ENCODE measurements around the gene PCLO. TPM values are rescaled to one million over a fixed set of nuclear protein-coding genes. Genes with fewer than 3 reads are reported as not detected.

The PCLO gene
- total RNA-seq, 2 donors from 2014 or later = 10.9 to 20.8 TPM

- TF ChIP-seq, protein P1, sequence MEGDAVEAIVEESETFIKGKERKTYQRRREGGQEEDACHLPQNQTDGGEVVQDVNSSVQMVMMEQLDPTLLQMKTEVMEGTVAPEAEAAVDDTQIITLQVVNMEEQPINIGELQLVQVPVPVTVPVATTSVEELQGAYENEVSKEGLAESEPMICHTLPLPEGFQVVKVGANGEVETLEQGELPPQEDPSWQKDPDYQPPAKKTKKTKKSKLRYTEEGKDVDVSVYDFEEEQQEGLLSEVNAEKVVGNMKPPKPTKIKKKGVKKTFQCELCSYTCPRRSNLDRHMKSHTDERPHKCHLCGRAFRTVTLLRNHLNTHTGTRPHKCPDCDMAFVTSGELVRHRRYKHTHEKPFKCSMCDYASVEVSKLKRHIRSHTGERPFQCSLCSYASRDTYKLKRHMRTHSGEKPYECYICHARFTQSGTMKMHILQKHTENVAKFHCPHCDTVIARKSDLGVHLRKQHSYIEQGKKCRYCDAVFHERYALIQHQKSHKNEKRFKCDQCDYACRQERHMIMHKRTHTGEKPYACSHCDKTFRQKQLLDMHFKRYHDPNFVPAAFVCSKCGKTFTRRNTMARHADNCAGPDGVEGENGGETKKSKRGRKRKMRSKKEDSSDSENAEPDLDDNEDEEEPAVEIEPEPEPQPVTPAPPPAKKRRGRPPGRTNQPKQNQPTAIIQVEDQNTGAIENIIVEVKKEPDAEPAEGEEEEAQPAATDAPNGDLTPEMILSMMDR (IDR thresholded peaks at IDR 0.05) = no peak
- no peak for TF ChIP-seq POLR2A (IDR thresholded peaks at IDR 0.05)
- WGBS, 2 donors = 54% methylated on average over 1 of the region's 1 CpG
- no peak overlapping the region for H3K27ac ChIP-seq
- H3K4me1 ChIP-seq = no peaks in the 10 kb centered on the region
- intact Hi-C loops (cut with DNase I) = no loop called here
- H3K27me3 ChIP-seq = no peaks in the 10 kb centered on the region
- ATAC-seq (no peak), DNase-seq (no peak)
- H3K4me3 ChIP-seq = no peak overlapping the region
- H3K36me3 ChIP-seq (replicated peaks in 1 of 2; ENCODE audit: insufficient read depth in 1 of 2, low read depth in 2 of 2) = no peaks in the 10 kb centered on the region
- no peaks in the 10 kb centered on the region for H3K9me3 ChIP-seq
Measured at GRCh38 chr7:83119026-83119382, 43.7 kb downstream of the PCLO start.

GRCh38 chr7:83118347-83119025 is 44.2 kb downstream of the PCLO start:
- ATAC-seq = no peak
- TF ChIP-seq, protein P1 (IDR thresholded peaks at IDR 0.05) = no peak
- TF ChIP-seq POLR2A (IDR thresholded peaks at IDR 0.05) = no peak
- H3K9me3 ChIP-seq = no peaks in the 10 kb centered on the region
- H3K4me3 ChIP-seq = no peak overlapping the region
- intact Hi-C loops (cut with DNase I) = no loop called here
- H3K4me1 ChIP-seq = no peaks in the 10 kb centered on the region
- no peak overlapping the region for H3K27ac ChIP-seq
- 89 to 94% methylated on average over 3 of the region's 3 CpGs for WGBS, 2 donors
- no peaks in the 10 kb centered on the region for H3K27me3 ChIP-seq
- H3K36me3 ChIP-seq (replicated peaks in 1 of 2; ENCODE audit: insufficient read depth in 1 of 2, low read depth in 2 of 2) = no peaks in the 10 kb centered on the region
- DNase-seq = no peak

GRCh38 chr7:83117466-83117865 is 45.2 kb downstream of the PCLO start:
- intact Hi-C loops (cut with DNase I) = no loop called here
- 70 to 87% methylated on average over 2 of the region's 2 CpGs for WGBS, 2 donors
- DNase-seq = no peak
- no peak for TF ChIP-seq POLR2A (IDR thresholded peaks at IDR 0.05)
- TF ChIP-seq, protein P1 (IDR thresholded peaks at IDR 0.05) = no peak
- no peak for ATAC-seq
- Histone ChIP-seq H3K9me3 (no peaks in the 10 kb centered on the region), H3K27ac (no peak overlapping the region), H3K27me3 (no peaks in the 10 kb centered on the region), H3K36me3 (replicated peaks in 1 of 2; ENCODE audit: insufficient read depth in 1 of 2, low read depth in 2 of 2) (no peaks in the 10 kb centered on the region), H3K4me1 (no peaks in the 10 kb centered on the region), H3K4me3 (no peak overlapping the region)

GRCh38 chr7:83111391-83111790 is 51.3 kb downstream of the PCLO start:
- TF ChIP-seq, protein P1 (IDR thresholded peaks at IDR 0.05) = no peak
- TF ChIP-seq POLR2A (IDR thresholded peaks at IDR 0.05) = no peak
- intact Hi-C loops (cut with DNase I) = no loop called here
- Histone ChIP-seq H3K9me3 (no peaks in the 10 kb centered on the region), H3K4me3 (no peak overlapping the region), H3K4me1 (no peaks in the 10 kb centered on the region), H3K27me3 (no peaks in the 10 kb centered on the region), H3K36me3 (replicated peaks in 1 of 2; ENCODE audit: insufficient read depth in 1 of 2, low read depth in 2 of 2) (no peaks in the 10 kb centered on the region), H3K27ac (no peak overlapping the region)
- no peak for DNase-seq
- ATAC-seq = no peak
- WGBS, 2 donors = 62 to 65% methylated on average over 2 of the region's 2 CpGs

GRCh38 chr7:83109352-83109751 is 53.3 kb downstream of the PCLO start:
- Histone ChIP-seq H3K36me3 (replicated peaks in 1 of 2; ENCODE audit: insufficient read depth in 1 of 2, low read depth in 2 of 2) (no peaks in the 10 kb centered on the region), H3K4me1 (no peaks in the 10 kb centered on the region), H3K27ac (no peak overlapping the region), H3K4me3 (no peak overlapping the region), H3K9me3 (no peaks in the 10 kb centered on the region), H3K27me3 (no peaks in the 10 kb centered on the region)
- WGBS, 2 donors = 20 to 30% methylated on average over 2 of the region's 2 CpGs
- ATAC-seq = no peak
- TF ChIP-seq, protein P1 (IDR thresholded peaks at IDR 0.05) = no peak
- no peak for TF ChIP-seq POLR2A (IDR thresholded peaks at IDR 0.05)
- intact Hi-C loops (cut with DNase I) = no loop called here
- no peak for DNase-seq

All from body of pancreas (tissue), 4 donors.